GM12891 (cell line): Measurements from ENCODE around the gene STEAP4.

Source experiments
- POLR2A ChIP-seq: IDR thresholded peaks from 2 replicates; pipeline ENCODE4 v1.6.1; 2011; ENCODE audit warnings: low read depth, low read length, control low read depth
- POU2F2 ChIP-seq: IDR thresholded peaks from 2 replicates; pipeline ENCODE4 v1.6.1; 2011; ENCODE audit warnings: low read depth, mild to moderate bottlenecking, control low read depth, low read length, moderate library complexity

GRCh38 chr7:88268858-88269257 is 37.8 kb downstream of the STEAP4 start:
- TF ChIP-seq POLR2A (no peak), POU2F2 (no peak)
